HG02678 (cell line): Measurements from ENCODE around the gene AURKA.
A peak's percentile ranks its signal among the peaks of the same experiment; 100 is the strongest.
"Not testable (repeated sequence)": the region's sequence is repeated elsewhere in the genome, so short reads cannot be mapped to it uniquely, and the experiment has no call there.

ENCODE experiments used
- ATAC-seq: cut with Tn5 transposase; IDR thresholded peaks from one replicate; pipeline ENCODE4 v1.9.1; 2021; ENCODE audit warnings: mild to moderate bottlenecking, moderate library complexity; ENCODE audit not compliant: unreplicated experiment

Gene AURKA

GRCh38 chr20:56422076-56422823 is 30.2 kb upstream of the AURKA start:
- ATAC-seq: no peak

DNA sequence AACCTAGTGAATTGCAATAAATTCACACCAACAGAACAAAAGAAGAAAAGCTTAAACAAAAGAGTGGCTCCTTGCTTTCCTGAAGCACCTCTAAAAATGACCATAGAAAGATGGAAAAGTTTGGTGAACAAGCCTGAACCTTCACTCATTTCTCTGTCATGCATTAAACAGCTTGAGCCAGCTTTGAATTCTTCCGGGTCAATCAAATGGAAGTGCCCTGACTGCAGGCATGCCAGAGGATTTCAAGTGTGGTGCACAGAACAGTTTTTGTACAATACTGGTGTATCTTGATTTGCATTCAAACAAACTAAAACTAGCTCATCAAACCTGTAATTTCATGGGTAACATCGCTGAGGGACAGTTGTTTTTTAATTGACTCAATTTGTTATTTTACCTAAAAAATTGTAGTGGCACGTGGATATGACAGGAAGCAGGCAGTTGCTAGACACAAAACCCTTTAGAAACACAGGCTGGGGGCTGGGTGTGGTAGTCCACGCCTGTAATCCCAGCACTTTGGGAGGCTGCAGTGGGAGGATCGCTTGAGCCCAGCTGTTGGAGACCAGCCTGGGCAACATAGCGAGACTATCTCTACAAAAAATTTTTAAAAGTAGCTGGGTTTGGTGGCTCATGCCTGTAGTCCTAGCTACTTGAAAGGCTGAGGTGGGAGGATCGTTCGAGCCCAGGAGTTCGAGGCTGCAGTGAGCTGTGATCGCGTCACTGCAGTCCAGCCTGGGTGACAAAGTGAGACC is 29.1 kb upstream of the AURKA start:
- no peak for ATAC-seq

DNA sequence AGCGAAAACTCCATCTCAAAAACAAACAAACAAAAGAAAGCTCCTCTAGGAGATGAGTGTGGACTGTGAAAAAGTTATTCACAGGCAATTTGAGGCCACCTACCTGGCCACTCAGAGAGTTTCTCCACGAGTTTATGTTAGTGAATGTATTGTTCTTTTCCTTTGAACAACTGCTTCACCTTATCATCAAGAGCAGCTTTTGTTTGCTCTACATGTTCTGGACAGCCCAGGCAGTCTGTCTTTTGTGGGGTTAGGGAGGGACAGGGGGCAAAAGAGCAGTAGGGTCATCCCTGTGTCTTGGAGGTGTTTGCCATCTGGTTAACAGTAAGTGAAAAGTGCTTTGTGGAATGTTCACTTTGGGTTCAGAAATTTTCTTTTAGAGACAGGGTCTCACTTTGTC is 28.0 kb upstream of the AURKA start:
- ATAC-seq: no peak

- no peak for ATAC-seq
These were observed 26.4 kb upstream of the AURKA start for GRCh38 chr20:56418385-56418861.

GRCh38 chr20:56417911-56418310 is 25.9 kb upstream of the AURKA start:
- ATAC-seq: no peak

GRCh38 chr20:56417402-56417801 is 25.4 kb upstream of the AURKA start:
- no peak for ATAC-seq

- no peak for ATAC-seq
These were observed 23.1 kb upstream of the AURKA start for GRCh38 chr20:56414842-56415765.

DNA sequence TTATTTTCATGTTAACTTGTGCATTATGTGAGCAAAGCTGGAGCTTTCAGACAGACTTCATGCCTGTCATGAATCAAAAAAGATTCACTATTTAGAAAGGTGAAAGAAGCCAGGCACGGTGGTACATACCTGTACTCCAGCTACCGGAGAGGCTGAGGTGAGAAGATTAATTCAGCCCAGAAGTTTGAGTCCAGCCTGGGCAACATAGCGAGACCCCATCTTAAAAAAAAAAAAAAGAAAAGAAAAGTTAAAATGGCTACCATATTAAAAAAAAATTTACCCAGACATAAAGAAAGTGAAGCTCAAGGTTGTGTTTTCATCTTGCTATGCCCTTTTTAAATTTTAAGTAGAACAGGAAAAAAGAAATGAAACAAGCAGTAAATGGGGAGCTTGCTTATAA is 20.9 kb upstream of the AURKA start:
- no peak for ATAC-seq

- no peak for ATAC-seq
These were observed 20.4 kb upstream of the AURKA start for GRCh38 chr20:56412473-56412790.

- peak; percentile 80 for ATAC-seq
These were observed 19.9 kb upstream of the AURKA start, which contains the start of gene CASS4 for GRCh38 chr20:56411759-56412472. Gene CASS4, plus strand, starts transcription at chr20:56412260. Its CDS starts 199 bp downstream, at chr20:56412459.

DNA sequence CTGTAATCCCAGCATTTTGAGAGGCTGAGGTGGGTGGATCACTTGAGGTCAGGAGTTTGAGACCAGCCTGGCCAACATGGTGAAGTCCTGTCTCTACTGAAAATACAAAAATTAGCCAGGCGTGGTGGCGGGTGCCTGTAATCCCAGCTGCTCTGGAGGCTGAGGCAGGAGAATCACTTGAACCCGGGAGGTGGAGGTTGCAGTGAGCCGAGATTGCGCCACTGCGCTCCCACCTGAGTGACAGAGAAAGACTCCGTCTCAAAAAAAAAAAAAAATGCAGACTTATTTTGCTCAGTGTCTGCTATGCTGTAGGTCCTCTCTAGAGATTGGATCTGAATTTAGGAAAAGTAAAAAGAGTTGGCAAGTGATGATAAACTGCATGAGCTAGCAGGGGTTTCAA is 19.3 kb upstream of the AURKA start:
- not testable (repeated sequence) for ATAC-seq

- ATAC-seq: no peak
These were observed 17.9 kb upstream of the AURKA start for GRCh38 chr20:56409956-56410355.

- no peak for ATAC-seq
These were observed 17.5 kb upstream of the AURKA start for GRCh38 chr20:56409521-56409920.

GRCh38 chr20:56406910-56407309 is 14.9 kb upstream of the AURKA start:
- ATAC-seq: no peak

DNA sequence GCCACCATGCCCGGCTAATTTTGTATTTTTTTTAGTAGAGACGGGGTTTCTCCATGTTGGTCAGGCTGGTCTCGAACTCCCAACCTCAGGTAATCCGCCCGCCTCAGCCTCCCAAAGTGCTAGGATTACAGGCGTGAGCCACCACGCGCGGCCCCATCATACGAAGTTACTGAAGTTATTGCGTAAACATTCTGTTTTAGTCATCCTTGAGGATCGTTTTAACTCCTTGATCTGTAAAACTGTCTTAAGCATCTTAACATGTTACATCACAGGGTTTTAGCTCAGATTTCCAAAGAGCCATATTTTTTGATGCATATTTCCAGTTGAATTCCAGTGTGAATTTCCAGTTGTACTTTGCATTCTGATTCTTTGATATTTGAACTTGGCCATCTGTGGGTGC is 13.3 kb upstream of the AURKA start:
- ATAC-seq: not testable (repeated sequence)

- ATAC-seq: no peak
These were observed 11.4 kb upstream of the AURKA start for GRCh38 chr20:56403465-56403864.

GRCh38 chr20:56400001-56400640 is 8.1 kb upstream of the AURKA start:
- ATAC-seq: no peak

- ATAC-seq: no peak
These were observed 3.2 kb upstream of the AURKA start for GRCh38 chr20:56395166-56395565.

DNA sequence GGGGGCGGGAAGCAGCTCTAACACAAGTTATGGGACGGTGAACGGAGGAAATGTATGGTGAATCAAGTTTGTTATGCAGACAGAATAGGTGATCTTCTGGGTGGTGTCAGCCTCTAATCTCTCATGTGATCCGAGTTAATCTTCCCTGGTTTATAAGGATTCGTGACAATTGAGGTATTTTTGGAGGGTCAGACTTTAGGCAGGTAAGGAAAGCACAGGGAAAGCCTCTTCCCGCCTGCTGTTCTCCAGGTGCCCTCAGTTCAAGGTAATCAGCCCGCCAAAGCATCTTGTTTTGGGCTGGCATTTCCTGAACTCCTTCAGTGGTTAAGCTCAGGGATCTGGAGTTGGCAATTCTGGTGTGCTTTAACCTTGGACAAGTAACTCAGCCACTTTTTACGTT is 1.6 kb upstream of the AURKA start:
- ATAC-seq: no peak

GRCh38 chr20:56392881-56393482 is 967 bp upstream of the AURKA start:
- ATAC-seq: no peak
